Peyer's patch (tissue), 4 donors: ENCODE data around the gene C9orf152.

ENCODE experiments used
- POLR2A ChIP-seq, 2 donors: fragments of 450-650 bp; IDR thresholded peaks; one replicate each; pipeline ENCODE4 v1.5.1; 2017; ENCODE audit warnings: antibody characterized with exemption in 2 of 2, mild to moderate bottlenecking in 2 of 2, moderate library complexity in 2 of 2
- TF ChIP-seq, protein P1 (sequence below), 6 experiments: fragments of 450-650 bp in 4 of 6; fragments of 200-600 bp in 2 of 6; sonication (generic) in 1 of 6; IDR thresholded peaks; one replicate each; pipeline ENCODE4 v1.5.1; 2017 to 2019; ENCODE audit warnings: antibody characterized with exemption in 6 of 6, mild to moderate bottlenecking in 3 of 6, moderate library complexity in 1 of 6

DNA sequence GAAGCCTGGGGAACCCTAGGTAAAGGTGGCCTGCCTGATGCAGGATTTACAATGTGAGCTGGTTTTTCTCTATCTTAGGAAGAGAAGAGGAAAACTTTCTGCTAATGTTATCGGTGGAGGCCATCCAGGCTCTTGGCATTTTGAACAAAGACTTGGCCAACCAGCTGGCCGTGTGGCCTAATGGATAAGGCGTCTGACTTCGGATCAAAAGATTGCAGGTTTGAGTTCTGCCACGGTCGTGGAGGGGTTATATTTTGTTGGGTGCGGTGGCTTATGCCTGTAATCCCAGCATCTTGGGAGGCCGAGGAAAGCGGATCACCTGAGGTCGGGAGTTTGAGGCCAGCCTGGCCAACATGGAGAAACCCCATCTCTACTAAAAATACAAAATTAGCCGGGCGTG is 9.6 kb downstream of the C9orf152 start:
- TF ChIP-seq, protein P1, sequence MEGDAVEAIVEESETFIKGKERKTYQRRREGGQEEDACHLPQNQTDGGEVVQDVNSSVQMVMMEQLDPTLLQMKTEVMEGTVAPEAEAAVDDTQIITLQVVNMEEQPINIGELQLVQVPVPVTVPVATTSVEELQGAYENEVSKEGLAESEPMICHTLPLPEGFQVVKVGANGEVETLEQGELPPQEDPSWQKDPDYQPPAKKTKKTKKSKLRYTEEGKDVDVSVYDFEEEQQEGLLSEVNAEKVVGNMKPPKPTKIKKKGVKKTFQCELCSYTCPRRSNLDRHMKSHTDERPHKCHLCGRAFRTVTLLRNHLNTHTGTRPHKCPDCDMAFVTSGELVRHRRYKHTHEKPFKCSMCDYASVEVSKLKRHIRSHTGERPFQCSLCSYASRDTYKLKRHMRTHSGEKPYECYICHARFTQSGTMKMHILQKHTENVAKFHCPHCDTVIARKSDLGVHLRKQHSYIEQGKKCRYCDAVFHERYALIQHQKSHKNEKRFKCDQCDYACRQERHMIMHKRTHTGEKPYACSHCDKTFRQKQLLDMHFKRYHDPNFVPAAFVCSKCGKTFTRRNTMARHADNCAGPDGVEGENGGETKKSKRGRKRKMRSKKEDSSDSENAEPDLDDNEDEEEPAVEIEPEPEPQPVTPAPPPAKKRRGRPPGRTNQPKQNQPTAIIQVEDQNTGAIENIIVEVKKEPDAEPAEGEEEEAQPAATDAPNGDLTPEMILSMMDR (IDR thresholded peaks at IDR 0.05), result no peak
- no peak for TF ChIP-seq POLR2A (IDR thresholded peaks at IDR 0.05)
